GM19023 (cell line): ENCODE results near the gene RPL31.

Experiments
- ATAC-seq: cut with Tn5 transposase; IDR thresholded peaks from one replicate; pipeline ENCODE4 v1.9.1; 2021; ENCODE audit warnings: mild to moderate bottlenecking, moderate library complexity; ENCODE audit not compliant: unreplicated experiment

Gene RPL31

GRCh38 chr2:100992262-100992661 lies 9.8 kb upstream of the RPL31 start:
- no peak for ATAC-seq

- ATAC-seq: no peak
These were observed 8.8 kb upstream of the RPL31 start for GRCh38 chr2:100993294-100993693.

- ATAC-seq: no peak
These were observed 6.6 kb upstream of the RPL31 start for GRCh38 chr2:100995309-100996075.

- ATAC-seq: no peak
These were observed 4.4 kb upstream of the RPL31 start for GRCh38 chr2:100997509-100998234.

GRCh38 chr2:100998235-100998573 lies 3.9 kb upstream of the RPL31 start:
- ATAC-seq: no peak

DNA sequence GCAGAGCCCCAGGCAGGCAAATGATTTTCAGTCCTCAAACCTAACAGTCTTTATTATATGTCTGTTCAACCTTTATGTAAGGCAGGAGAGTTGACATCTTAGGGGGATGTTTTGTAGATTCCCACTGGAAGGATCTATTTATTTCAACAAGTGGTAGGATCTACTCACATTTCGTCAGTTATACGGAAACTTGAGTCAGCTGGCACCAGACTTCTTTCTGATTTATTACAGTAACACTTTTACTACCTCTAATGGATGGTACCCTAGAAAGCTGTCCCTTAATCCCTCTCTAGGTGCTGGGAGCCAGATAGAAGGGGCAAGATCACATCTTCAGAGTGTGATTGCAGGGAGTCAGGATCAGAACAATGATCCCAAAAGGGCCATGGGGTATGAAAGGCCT lies 2.1 kb upstream of the RPL31 start:
- no peak for ATAC-seq

DNA sequence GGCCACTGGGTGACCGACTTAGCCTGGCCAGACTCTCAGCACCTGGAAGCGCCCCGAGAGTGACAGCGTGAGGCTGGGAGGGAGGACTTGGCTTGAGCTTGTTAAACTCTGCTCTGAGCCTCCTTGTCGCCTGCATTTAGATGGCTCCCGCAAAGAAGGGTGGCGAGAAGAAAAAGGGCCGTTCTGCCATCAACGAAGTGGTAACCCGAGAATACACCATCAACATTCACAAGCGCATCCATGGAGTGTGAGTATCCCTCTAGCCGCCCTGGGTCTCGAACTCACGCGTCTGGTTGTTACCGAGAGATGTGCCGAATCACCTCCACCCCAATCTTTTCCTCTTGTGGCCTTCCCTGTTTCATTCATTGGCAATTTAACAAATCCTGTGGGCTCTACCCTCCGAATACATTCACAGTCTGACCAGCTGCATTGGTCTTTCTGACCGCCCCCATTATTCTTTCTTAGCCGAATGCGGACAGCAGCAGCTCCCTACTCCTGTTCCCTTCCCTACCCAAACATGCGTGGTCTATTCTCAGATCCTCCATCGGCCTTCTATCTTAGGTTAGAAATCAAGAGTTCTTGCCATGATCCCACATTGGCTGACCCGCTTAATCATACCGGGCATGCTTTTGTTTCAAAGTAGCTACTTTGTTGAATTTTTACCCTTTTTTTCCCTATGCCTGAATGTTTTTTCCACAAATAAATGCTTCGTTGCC lies 631 bp downstream of the RPL31 start:
- ATAC-seq: no peak

- no peak for ATAC-seq
These were observed 1.2 kb downstream of the RPL31 start for GRCh38 chr2:101003278-101003775.

- ATAC-seq: no peak
These were observed 2.7 kb downstream of the RPL31 start for GRCh38 chr2:101004620-101005325.

DNA sequence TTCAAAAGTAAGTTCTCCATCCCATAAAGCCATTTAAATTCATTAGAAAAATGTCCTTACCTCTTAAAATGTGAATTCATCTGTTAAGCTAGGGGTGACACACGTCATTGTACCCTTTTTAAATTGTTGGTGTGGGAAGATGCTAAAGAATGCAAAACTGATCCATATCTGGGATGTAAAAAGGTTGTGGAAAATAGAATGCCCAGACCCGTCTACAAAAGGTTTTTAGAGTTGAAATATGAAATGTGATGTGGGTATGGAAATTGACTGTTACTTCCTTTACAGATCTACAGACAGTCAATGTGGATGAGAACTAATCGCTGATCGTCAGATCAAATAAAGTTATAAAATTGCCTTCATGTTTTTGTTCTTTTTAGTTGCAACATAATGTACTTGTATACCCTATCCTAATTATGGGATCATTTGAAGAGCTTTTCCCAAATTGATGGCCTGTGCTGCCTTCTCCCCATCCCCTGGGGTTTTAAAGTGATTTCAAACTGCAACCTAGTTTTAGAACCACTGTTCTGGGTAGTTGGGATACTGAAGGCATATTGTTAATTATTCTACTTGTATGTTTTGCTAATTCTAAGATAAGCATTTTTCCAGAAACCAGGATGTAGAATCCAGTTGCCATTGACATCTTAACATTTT lies 4.1 kb downstream of the RPL31 start:
- ATAC-seq: no peak

DNA sequence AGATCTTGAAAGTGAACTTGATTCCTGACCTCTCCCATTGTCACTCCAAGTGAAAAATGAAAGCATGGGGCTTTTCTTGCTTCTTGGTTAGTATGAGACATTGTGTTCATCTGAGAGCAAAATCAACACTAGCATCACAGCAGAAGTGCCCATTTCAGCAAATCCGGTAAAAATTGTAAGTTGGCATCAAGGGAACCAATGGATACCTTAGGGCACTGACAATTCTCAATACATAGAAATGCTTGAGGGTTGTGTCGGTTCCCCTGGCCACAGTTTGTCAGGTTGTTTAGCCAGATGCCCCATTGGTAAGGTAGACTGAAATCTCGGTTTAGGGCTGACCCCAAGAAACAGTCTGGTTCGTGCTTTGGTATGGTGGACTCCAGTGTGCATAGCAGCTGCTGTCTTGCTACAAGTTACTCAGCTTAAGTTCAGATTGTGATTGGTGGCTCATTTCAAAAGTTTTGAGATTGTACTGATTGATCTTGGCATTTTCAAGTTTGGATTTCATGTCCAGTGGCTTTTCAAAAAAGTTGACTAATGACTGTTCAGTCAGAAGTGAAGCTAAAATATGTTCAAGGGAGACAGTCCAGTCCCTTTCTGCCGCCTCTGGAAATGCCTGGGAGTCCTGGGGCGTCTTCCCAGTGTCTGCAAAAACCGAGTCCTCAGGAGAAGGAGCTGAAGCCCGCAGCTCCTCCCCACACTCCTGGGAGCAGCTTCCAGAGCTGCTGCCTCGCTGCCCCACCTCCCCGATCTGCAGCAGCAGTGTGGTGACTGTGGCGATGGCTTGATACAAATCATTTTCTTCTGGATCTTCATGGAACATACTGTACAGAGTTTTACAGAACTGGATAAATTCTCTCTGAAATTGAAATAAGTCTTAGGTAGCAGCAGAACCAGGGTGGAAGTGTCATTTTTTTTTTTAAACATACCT lies 5.6 kb downstream of the RPL31 start:
- ATAC-seq: no peak

GRCh38 chr2:101011152-101011551 lies 9.1 kb downstream of the RPL31 start:
- ATAC-seq: no peak

GRCh38 chr2:101012054-101012705 lies 10.1 kb downstream of the RPL31 start:
- peak; percentile 81 for ATAC-seq

- ATAC-seq: no peak
These were observed 10.7 kb downstream of the RPL31 start for GRCh38 chr2:101012706-101013181.

DNA sequence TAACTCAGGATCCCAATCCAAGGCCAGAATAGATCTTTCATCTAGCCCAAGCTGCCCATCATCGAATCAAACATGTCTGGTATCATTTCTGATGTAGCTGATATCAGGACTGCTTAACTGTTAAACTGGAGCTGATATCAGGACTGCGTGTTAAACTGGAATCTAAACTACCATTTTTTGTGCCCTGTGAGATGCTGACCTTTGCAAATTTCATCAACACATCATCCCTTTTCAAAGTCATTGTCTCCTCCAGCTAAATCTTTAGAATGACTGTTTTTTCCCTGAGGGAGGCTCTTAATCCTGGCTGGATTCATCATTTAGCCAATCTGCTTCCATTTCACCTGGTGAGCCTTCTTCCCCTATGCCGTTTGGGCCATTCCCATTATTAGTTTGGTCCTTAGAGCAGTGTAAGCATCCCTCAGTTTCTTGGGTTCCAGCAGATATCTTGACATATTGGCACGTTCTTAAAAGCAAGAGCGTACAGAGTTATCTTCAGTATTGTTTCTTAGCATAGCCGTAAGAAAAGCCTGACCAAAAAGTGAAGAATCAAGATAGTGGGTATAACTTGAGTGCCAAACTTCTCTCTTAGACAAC lies 12.3 kb downstream of the RPL31 start:
- ATAC-seq: no peak

DNA sequence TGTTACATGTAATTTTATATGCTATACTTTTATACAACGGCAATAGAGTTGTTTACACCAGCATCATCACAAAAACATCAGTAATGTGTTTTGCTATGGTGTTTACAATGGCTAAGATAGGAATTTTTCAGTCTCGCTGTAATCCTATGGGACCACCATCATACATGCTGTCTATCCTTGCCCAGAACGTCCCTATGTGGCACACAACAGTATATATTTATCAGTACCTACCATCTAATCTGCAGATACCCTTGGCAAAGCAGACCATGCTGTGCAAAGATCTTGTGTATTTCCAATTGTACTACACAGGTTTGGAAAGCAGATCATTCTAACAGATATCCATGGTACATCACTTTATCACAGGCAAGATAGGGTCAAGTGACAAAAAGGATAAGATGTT lies 15.3 kb downstream of the RPL31 start:
- no peak for ATAC-seq

DNA sequence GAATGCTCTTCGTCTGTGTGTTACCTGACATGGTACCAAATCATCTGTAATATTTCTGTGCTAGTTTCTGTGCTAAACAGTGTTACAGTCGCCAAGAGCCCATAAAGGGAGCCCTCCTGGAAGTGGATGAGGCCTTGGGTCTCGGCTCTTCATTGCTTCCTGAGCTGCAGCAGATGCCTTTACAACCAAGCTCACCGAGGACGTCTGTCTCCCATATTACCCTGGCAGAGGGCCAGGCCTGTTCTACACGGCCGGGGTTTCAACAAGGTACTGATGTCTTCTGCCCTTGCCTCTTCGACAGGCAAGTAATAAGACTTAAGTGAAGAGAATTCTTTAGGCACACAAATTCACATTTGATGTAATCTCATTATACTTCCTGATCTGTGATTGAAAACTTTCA lies 16.8 kb downstream of the RPL31 start:
- no peak for ATAC-seq

GRCh38 chr2:101022221-101022620 lies 20.1 kb downstream of the RPL31 start:
- no peak for ATAC-seq
